ENCODE data around the gene REPIN1. TPM values are rescaled to one million over a fixed set of nuclear protein-coding genes. Genes with fewer than 3 reads are reported as not detected.
A peak's percentile ranks its signal among the peaks of the same experiment; 100 is the strongest.

The REPIN1 gene
- total RNA-seq, 1 donor from 2014 or later = 148 TPM

GRCh38 chr7:150326657-150327268 lies 41.9 kb upstream of the REPIN1 start:
- Mint-ChIP-seq H3K27ac (peak overlapping the region; percentile 5), H3K4me1 (ENCODE audit: low read depth) (peaks cover 13% of the 10 kb centered on the region), H3K9me3 (ENCODE audit: low read depth) (no peaks in the 10 kb centered on the region), H3K27me3 (no peaks in the 10 kb centered on the region), H3K4me3 (ENCODE audit: low read depth) (no peak overlapping the region), H3K36me3 (ENCODE audit: insufficient read depth) (peaks cover 3% of the 10 kb centered on the region)
- no peak for TF ChIP-seq CTCF (IDR thresholded peaks at IDR 0.05; ENCODE audit: unreplicated experiment)
- no peak for DNase-seq (ENCODE audit: low spot score, unreplicated experiment)

DNA sequence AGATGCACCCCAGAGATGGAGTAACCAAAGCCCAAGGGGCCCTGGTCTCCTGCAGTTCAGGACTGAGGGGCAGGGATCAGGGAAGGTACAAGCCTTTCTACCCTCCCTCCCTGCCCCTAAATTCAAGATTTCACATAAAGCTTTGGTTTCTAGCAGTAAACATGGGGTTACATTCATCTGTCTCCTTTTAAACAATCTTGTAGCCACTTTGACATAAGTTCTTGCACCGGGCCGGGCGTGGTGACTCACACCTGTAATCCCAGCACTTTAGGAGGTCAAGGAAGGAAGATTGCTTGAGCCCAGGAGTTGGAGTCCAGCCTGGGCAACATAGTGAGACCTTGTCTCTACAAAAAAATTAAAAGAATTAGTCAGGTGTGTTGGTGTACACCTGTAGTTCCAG lies 41.3 kb upstream of the REPIN1 start:
- DNase-seq (ENCODE audit: low spot score, unreplicated experiment) = no peak
- TF ChIP-seq CTCF (IDR thresholded peaks at IDR 0.05; ENCODE audit: unreplicated experiment) = no peak
- Mint-ChIP-seq H3K9me3 (ENCODE audit: low read depth) (no peaks in the 10 kb centered on the region), H3K4me1 (ENCODE audit: low read depth) (peaks cover 13% of the 10 kb centered on the region), H3K36me3 (ENCODE audit: insufficient read depth) (peaks cover 3% of the 10 kb centered on the region), H3K27ac (no peak overlapping the region), H3K4me3 (ENCODE audit: low read depth) (no peak overlapping the region), H3K27me3 (no peaks in the 10 kb centered on the region)

DNA sequence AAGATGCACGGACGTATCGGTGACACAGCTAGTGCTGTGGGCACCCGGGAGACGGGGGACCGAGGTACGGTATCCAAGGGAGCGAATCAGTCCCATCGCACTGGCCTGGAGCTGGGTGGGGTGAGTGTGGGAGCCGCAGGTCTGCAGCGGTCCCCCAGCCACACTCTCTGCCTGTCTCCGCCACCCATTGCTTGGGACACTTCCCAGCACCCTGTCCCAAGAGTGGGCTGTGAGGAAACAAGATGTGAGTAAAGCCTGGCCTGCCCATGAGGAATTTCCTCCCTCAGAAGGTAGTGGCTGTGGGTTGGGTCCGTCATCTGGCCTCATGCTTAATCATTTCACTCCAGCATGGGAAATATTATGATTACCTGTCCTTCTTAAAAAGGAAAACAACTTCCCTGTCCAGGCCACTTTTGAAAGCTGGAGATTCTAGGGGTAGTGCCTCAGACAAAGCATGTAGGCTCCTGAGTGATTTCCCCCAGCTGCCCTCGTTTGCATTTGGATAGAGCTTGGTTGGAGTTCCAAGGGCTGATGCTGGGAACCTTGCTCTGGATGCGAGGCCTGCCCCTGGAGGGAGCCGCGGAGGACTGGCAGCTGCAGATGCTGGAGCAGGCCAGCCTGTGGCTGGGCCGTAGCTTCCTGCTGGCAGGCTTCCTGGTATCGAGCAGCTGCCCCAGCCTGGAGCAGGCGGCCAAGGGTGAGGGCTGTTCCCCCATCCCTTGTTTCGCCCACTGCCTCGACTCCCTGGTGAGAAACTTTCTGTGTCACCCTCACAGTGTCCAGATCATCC lies 39.1 kb upstream of the REPIN1 start:
- Mint-ChIP-seq H3K27ac (no peak overlapping the region), H3K4me3 (ENCODE audit: low read depth) (no peak overlapping the region), H3K36me3 (ENCODE audit: insufficient read depth) (peaks cover 3% of the 10 kb centered on the region), H3K27me3 (no peaks in the 10 kb centered on the region), H3K9me3 (ENCODE audit: low read depth) (no peaks in the 10 kb centered on the region), H3K4me1 (ENCODE audit: low read depth) (peaks cover 6% of the 10 kb centered on the region)
- no peak for TF ChIP-seq CTCF (IDR thresholded peaks at IDR 0.05; ENCODE audit: unreplicated experiment)
- no peak for DNase-seq (ENCODE audit: low spot score, unreplicated experiment)

DNA sequence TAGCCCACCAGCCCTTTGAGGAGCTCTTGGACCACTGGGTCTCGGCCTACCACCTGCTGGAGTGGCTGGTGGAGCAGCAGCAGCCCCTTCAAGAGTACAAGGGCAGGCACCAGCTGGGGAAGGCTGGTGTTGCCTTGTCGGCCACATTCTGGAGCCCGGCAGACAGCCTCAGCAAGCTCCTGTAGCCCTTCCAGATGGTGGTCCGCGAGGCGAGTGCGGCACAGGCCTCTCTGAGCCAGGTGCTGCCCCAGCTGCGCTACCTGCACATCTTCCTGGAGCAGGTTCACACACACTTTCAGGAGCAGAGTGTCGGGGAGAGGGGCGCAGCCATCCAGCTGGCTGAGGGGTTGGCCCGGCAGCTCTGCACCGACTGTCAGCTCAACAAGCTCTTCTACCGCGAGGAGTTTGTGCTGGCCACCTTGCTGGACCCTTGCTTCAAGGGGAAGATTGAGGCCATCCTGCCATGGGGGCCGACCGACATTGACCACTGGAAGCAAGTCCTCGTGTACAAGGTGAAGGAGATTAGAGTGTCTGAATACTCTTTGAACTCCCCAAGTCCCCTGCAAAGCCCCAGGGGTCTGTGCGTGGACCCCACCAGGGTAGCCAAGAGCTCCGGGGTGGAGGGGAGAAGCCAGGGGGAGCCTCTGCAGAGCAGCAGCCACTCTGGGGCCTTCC lies 38.3 kb upstream of the REPIN1 start:
- no peak overlapping the region for H3K4me3 Mint-ChIP-seq (ENCODE audit: low read depth)
- H3K9me3 Mint-ChIP-seq (ENCODE audit: low read depth) = no peaks in the 10 kb centered on the region
- DNase-seq (ENCODE audit: low spot score, unreplicated experiment) = no peak
- peaks cover 3% of the 10 kb centered on the region for H3K36me3 Mint-ChIP-seq (ENCODE audit: insufficient read depth)
- TF ChIP-seq CTCF (IDR thresholded peaks at IDR 0.05; ENCODE audit: unreplicated experiment) = no peak
- H3K27ac Mint-ChIP-seq = no peak overlapping the region
- H3K4me1 Mint-ChIP-seq (ENCODE audit: low read depth) = peaks cover 3% of the 10 kb centered on the region
- H3K27me3 Mint-ChIP-seq = no peaks in the 10 kb centered on the region

GRCh38 chr7:150332852-150333635 lies 35.6 kb upstream of the REPIN1 start:
- Mint-ChIP-seq H3K9me3 (ENCODE audit: low read depth) (no peaks in the 10 kb centered on the region), H3K27me3 (peaks cover 2% of the 10 kb centered on the region), H3K4me3 (ENCODE audit: low read depth) (no peak overlapping the region), H3K36me3 (ENCODE audit: insufficient read depth) (no peaks in the 10 kb centered on the region), H3K4me1 (ENCODE audit: low read depth) (peaks cover 10% of the 10 kb centered on the region), H3K27ac (peak overlapping the region; percentile 69)
- DNase-seq (ENCODE audit: low spot score, unreplicated experiment) = no peak
- no peak for TF ChIP-seq CTCF (IDR thresholded peaks at IDR 0.05; ENCODE audit: unreplicated experiment)
